ENCODE measurements around the gene C1QTNF2.
A peak's percentile ranks its signal among the peaks of the same experiment; 100 is the strongest.

GRCh38 chr5:160318409-160318808, 52.0 kb downstream of the C1QTNF2 start:
- TF ChIP-seq CTCF (IDR thresholded peaks at IDR 0.05) (no peak), EP300 (IDR thresholded peaks at IDR 0.05) (peak in 1 of 2 donors; percentile 37), POLR2A (IDR thresholded peaks at IDR 0.05) (no peak)
